OCI-LY7 (cell line): ENCODE data around the gene OR7G1. TPM values are rescaled to one million over a fixed set of nuclear protein-coding genes. Genes with fewer than 3 reads are reported as not detected.

Experiments used
- BruUV-seq: library from RNA; stranded (reverse); fragments of 400-500 nt; replicated peaks from 2 replicates; lab custom pipeline; 2021; lab: Mats Ljungman, UMichigan
- CTCF ChIA-PET: fragments of 300-600 bp; sonication (Branson Sonifier 250); formaldehyde crosslinking; loops from one replicate; lab custom pipeline; 2022; ENCODE audit warnings: antibody characterized with exemption; ENCODE audit not compliant: unreplicated experiment; lab: Charles Lee
- POLR2A ChIA-PET: fragments of 300-600 bp; sonication (Branson Sonifier 250); formaldehyde crosslinking; loops from one replicate; lab custom pipeline; 2022; ENCODE audit warnings: antibody characterized with exemption; lab: Charles Lee
- DNase-seq: peaks from one replicate; pipeline ENCODE4 v3.0.0-alpha.2; 2015; ENCODE audit warnings: low spot score
- H2AFZ ChIP-seq: fragments of 200-600 bp; sonication (generic), shearing (Covaris generic); 2 replicates; pipeline ENCODE4 v1.6.1; 2014; ENCODE audit warnings: mild to moderate bottlenecking, antibody characterized with exemption, low read length, moderate library complexity
- H3K27ac ChIP-seq: fragments of 200-600 bp; sonication (generic); 2 replicates; pipeline ENCODE4 v1.5.1; 2014; ENCODE audit warnings: mixed run types, low read depth, mild to moderate bottlenecking, moderate library complexity, low read length, inconsistent platforms; ENCODE audit not compliant: poor library complexity, severe bottlenecking
- H3K36me3 ChIP-seq: fragments of 200-600 bp; sonication (generic); 2 replicates; pipeline ENCODE4 v1.6.1; 2014; ENCODE audit warnings: mild to moderate bottlenecking, antibody characterized with exemption, low read length, moderate library complexity, mixed read lengths; ENCODE audit not compliant: insufficient read depth
- H3K4me1 ChIP-seq: fragments of 200-600 bp; sonication (generic); 2 replicates; pipeline ENCODE4 v1.5.1; 2014; ENCODE audit warnings: mild to moderate bottlenecking, low read length; ENCODE audit not compliant: insufficient read depth, poor library complexity, severe bottlenecking
- H3K4me2 ChIP-seq: fragments of 200-600 bp; sonication (generic); 2 replicates; pipeline ENCODE4 v1.6.1; 2014; ENCODE audit warnings: mild to moderate bottlenecking, low read length
- H3K4me3 ChIP-seq: fragments of 200-600 bp; sonication (generic); 2 replicates; pipeline ENCODE4 v1.5.1; 2014; ENCODE audit warnings: mild to moderate bottlenecking, low read depth, low read length; ENCODE audit not compliant: poor library complexity, severe bottlenecking
- H3K79me2 ChIP-seq: fragments of 200-600 bp; sonication (generic); 2 replicates; pipeline ENCODE4 v1.6.1; 2016; ENCODE audit warnings: low read depth, mild to moderate bottlenecking, low read length, moderate library complexity, mixed read lengths; ENCODE audit not compliant: insufficient read depth
- H3K9me2 ChIP-seq: fragments of 200-600 bp; sonication (generic); 2 replicates; pipeline ENCODE4 v1.6.1; 2016; ENCODE audit warnings: mild to moderate bottlenecking, low read length, mixed read lengths; ENCODE audit not compliant: insufficient read depth
- H3K9me3 ChIP-seq: fragments of 200-600 bp; sonication (generic); 2 replicates; pipeline ENCODE4 v1.6.1; 2014; ENCODE audit warnings: mild to moderate bottlenecking, mixed run types, low read length, mixed read lengths
- H4K20me1 ChIP-seq: fragments of 200-600 bp; sonication (generic); 2 replicates; pipeline ENCODE4 v1.6.1; 2014; ENCODE audit warnings: mild to moderate bottlenecking, antibody characterized with exemption, low read length, moderate library complexity, mixed read lengths; ENCODE audit not compliant: insufficient read depth
- CTCF ChIP-seq: fragments of 200-600 bp; sonication (generic); conservative IDR thresholded peaks from 2 replicates; pipeline ENCODE4 v1.5.1; 2014; ENCODE audit warnings: mild to moderate bottlenecking, antibody characterized with exemption, low read length, moderate library complexity, mixed read lengths
- EZH2phosphoT487 ChIP-seq: fragments of 200-600 bp; sonication (generic); IDR thresholded peaks from 2 replicates; pipeline ENCODE4 v1.6.1; 2018; ENCODE audit warnings: low read depth, borderline replicate concordance, mild to moderate bottlenecking, mixed run types, antibody characterized with exemption, low read length, moderate library complexity, mixed read lengths
- intact Hi-C: fragments of 100-400 bp; cut with micrococcal nuclease; formaldehyde crosslinking; loops from one replicate; pipeline ENCODE4 v1.10.0; 2022; ENCODE audit not compliant: unreplicated experiment
- total RNA-seq, 2 experiments: library from RNA; depleted of rRNA in 1 of 2; stranded (reverse); fragments of >200 nt in 1 of 2; shearing (Covaris generic) in 1 of 2; gene quantifications; 2 replicates each; pipeline ENCODE4 v1.2.3, GENCODE V29; 2014 to 2022

The OR7G1 gene
- total RNA-seq, 2 experiments from 2014 or later = not detected

GRCh38 chr19:9151367-9151766 lies 35.8 kb upstream of the OR7G1 start:
- no peaks in the 10 kb centered on the region for H4K20me1 ChIP-seq
- peaks cover 99% of the 10 kb centered on the region for H3K79me2 ChIP-seq
- H3K4me2 ChIP-seq = no peak overlapping the region
- TF ChIP-seq CTCF (no peak), EZH2phosphoT487 (no peak)
- no peak overlapping the region for H2AFZ ChIP-seq
- BruUV-seq = no TSS peak
- H3K4me3 ChIP-seq = no peak overlapping the region
- DNase-seq = no peak
- intact Hi-C loops = no loop called here
- peaks cover 100% of the 10 kb centered on the region for H3K36me3 ChIP-seq
- H3K4me1 ChIP-seq = peaks cover 8% of the 10 kb centered on the region
- POLR2A ChIA-PET = no interaction called here
- no peak overlapping the region for H3K27ac ChIP-seq
- CTCF ChIA-PET = no interaction called here
- H3K9me2 ChIP-seq = no peaks in the 10 kb centered on the region
- H3K9me3 ChIP-seq = peaks cover 59% of the 10 kb centered on the region; the same call in 1 of the 2 replicates

- ChIA-PET CTCF (no interaction called here), POLR2A (no interaction called here)
- H3K4me3 ChIP-seq = no peak overlapping the region
- no peak overlapping the region for H3K4me2 ChIP-seq
- H3K9me3 ChIP-seq = peaks cover 60% of the 10 kb centered on the region; the same call in 1 of the 2 replicates
- H3K9me2 ChIP-seq = no peaks in the 10 kb centered on the region
- H3K79me2 ChIP-seq = peaks cover 100% of the 10 kb centered on the region
- H3K36me3 ChIP-seq = peaks cover 98% of the 10 kb centered on the region
- H4K20me1 ChIP-seq = no peaks in the 10 kb centered on the region
- DNase-seq = no peak
- TF ChIP-seq EZH2phosphoT487 (no peak), CTCF (no peak)
- H3K4me1 ChIP-seq = peaks cover under 1% of the 10 kb centered on the region
- no TSS peak for BruUV-seq
- H3K27ac ChIP-seq = no peak overlapping the region
- intact Hi-C loops = no loop called here
- H2AFZ ChIP-seq = no peak overlapping the region
These were observed 35.1 kb upstream of the OR7G1 start for GRCh38 chr19:9150650-9151049.

GRCh38 chr19:9149997-9150396 lies 34.4 kb upstream of the OR7G1 start:
- no peak for DNase-seq
- H3K9me2 ChIP-seq = no peaks in the 10 kb centered on the region
- intact Hi-C loops = no loop called here
- no TSS peak for BruUV-seq
- H4K20me1 ChIP-seq = no peaks in the 10 kb centered on the region
- POLR2A ChIA-PET = no interaction called here
- H2AFZ ChIP-seq = no peak overlapping the region
- no peak overlapping the region for H3K27ac ChIP-seq
- H3K79me2 ChIP-seq = peaks cover 100% of the 10 kb centered on the region
- TF ChIP-seq CTCF (no peak), EZH2phosphoT487 (no peak)
- peaks cover 98% of the 10 kb centered on the region for H3K36me3 ChIP-seq
- no peaks in the 10 kb centered on the region for H3K4me1 ChIP-seq
- H3K9me3 ChIP-seq = peaks cover 60% of the 10 kb centered on the region
- H3K4me3 ChIP-seq = no peak overlapping the region
- CTCF ChIA-PET = no interaction called here
- H3K4me2 ChIP-seq = no peak overlapping the region
